RWPE2 (cell line): ENCODE data around the gene CRNKL1.

Source experiments
- ATAC-seq: fragments of 200-7000 bp; cut with Tn5 transposase; 3 replicates; pipeline ENCODE4 v1.9.1; 2021; ENCODE audit warnings: low read depth
- DNase-seq: peaks from one replicate; pipeline ENCODE4 v3.0.0-alpha.2; 2020; ENCODE audit warnings: low spot score
- H3K27ac ChIP-seq: fragments of 450-650 bp; 2 replicates; pipeline ENCODE4 v1.5.1; 2017; ENCODE audit warnings: mild to moderate bottlenecking; ENCODE audit not compliant: poor library complexity, severe bottlenecking
- H3K27me3 ChIP-seq: fragments of 250-450 bp; sonication (Bioruptor Pico); 2 replicates; pipeline ENCODE4 v1.5.1; 2021; ENCODE audit warnings: mild to moderate bottlenecking, moderate library complexity; ENCODE audit not compliant: insufficient read depth, poor library complexity, severe bottlenecking
- H3K36me3 ChIP-seq: fragments of 250-450 bp; sonication (Bioruptor Pico); 2 replicates; pipeline ENCODE4 v1.5.1; 2020; ENCODE audit warnings: low read depth, mild to moderate bottlenecking, moderate library complexity
- H3K4me1 ChIP-seq: fragments of 250-450 bp; sonication (Bioruptor Pico); 2 replicates; pipeline ENCODE4 v1.5.1; 2021; ENCODE audit warnings: mild to moderate bottlenecking, moderate library complexity; ENCODE audit not compliant: insufficient read depth, poor library complexity, severe bottlenecking
- H3K4me3 ChIP-seq: fragments of 250-450 bp; sonication (Bioruptor Pico); 2 replicates; pipeline ENCODE4 v1.5.1; 2021; ENCODE audit warnings: mild to moderate bottlenecking, moderate library complexity; ENCODE audit not compliant: severe bottlenecking
- H3K9me3 ChIP-seq: fragments of 250-450 bp; sonication (Bioruptor Pico); 2 replicates; pipeline ENCODE4 v1.5.1; 2021; ENCODE audit warnings: mild to moderate bottlenecking, moderate library complexity; ENCODE audit not compliant: severe bottlenecking
- CTCF ChIP-seq: fragments of 450-650 bp; IDR thresholded peaks from one replicate; pipeline ENCODE4 v1.5.1; 2017; ENCODE audit warnings: mild to moderate bottlenecking, moderate library complexity; ENCODE audit not compliant: poor library complexity, severe bottlenecking

Gene CRNKL1

GRCh38 chr20:20065361-20065760 is 13.1 kb upstream of the CRNKL1 start:
- TF ChIP-seq CTCF = no peak
- Histone ChIP-seq H3K9me3 (no peaks in the 10 kb centered on the region), H3K4me1 (no peaks in the 10 kb centered on the region), H3K36me3 (no peaks in the 10 kb centered on the region), H3K27ac (no peak overlapping the region), H3K4me3 (no peak overlapping the region), H3K27me3 (no peaks in the 10 kb centered on the region)
- DNase-seq (no peak), ATAC-seq (no peak)

GRCh38 chr20:20063941-20064702 is 11.9 kb upstream of the CRNKL1 start:
- no peaks in the 10 kb centered on the region for H3K36me3 ChIP-seq
- no peak for DNase-seq
- H3K27ac ChIP-seq = no peak overlapping the region
- no peaks in the 10 kb centered on the region for H3K4me1 ChIP-seq
- no peaks in the 10 kb centered on the region for H3K9me3 ChIP-seq
- peak; percentile 68; the same call in 2 of the 3 replicates for ATAC-seq
- no peak overlapping the region for H3K4me3 ChIP-seq
- no peak for TF ChIP-seq CTCF
- no peaks in the 10 kb centered on the region for H3K27me3 ChIP-seq

GRCh38 chr20:20060234-20060998 is 8.2 kb upstream of the CRNKL1 start:
- no peak overlapping the region for H3K27ac ChIP-seq
- H3K27me3 ChIP-seq = no peaks in the 10 kb centered on the region
- DNase-seq (no peak), ATAC-seq (no peak)
- no peaks in the 10 kb centered on the region for H3K36me3 ChIP-seq
- no peaks in the 10 kb centered on the region for H3K9me3 ChIP-seq
- H3K4me1 ChIP-seq = no peaks in the 10 kb centered on the region
- no peak overlapping the region for H3K4me3 ChIP-seq
- TF ChIP-seq CTCF = no peak

GRCh38 chr20:20051767-20052073 is 546 bp downstream of the CRNKL1 start:
- peak; percentile 35 for ATAC-seq

More at GRCh38 chr20:20051767-20052073, 546 bp downstream of the CRNKL1 start:
- H3K27me3 ChIP-seq = no peaks in the 10 kb centered on the region
- peak overlapping the region; percentile 39 for H3K27ac ChIP-seq
- TF ChIP-seq CTCF = no peak
- DNase-seq = no peak
- H3K4me1 ChIP-seq = peaks cover 6% of the 10 kb centered on the region
- H3K9me3 ChIP-seq = no peaks in the 10 kb centered on the region
- H3K4me3 ChIP-seq = peak overlapping the region; percentile 59
- H3K36me3 ChIP-seq = peaks cover 41% of the 10 kb centered on the region
